Measurements from ENCODE around the gene CFAP299.
"Not testable (repeated sequence)": the region's sequence is repeated elsewhere in the genome, so short reads cannot be mapped to it uniquely, and the experiment has no call there.

The CFAP299 gene

GRCh38 chr4:80749558-80749957 is 414.0 kb downstream of the CFAP299 start:
- not testable (repeated sequence) for DNase-seq

GRCh38 chr4:80751200-80751599 is 415.7 kb downstream of the CFAP299 start:
- DNase-seq: no peak

- no peak for DNase-seq
Measured at GRCh38 chr4:80767944-80768343, 432.4 kb downstream of the CFAP299 start.

DNA sequence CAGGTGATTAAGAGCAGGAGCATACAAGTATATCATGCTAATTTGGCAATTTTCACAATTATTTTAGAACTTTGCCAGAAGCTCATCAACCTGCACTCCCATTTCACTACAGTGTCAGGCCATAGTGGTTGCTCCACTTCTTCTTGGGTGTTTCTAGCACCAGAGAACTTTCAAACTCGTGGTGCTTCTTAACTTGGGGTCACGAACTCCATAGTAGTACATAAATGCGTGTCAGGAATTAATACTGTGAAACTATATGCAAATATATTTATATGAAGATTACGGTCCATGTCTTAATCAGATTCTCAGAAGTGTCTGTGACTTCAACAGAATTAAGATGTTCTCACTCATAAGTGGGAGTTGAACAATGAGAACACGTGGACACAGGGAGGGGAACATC is 440.6 kb downstream of the CFAP299 start:
- no peak for DNase-seq

- no peak for DNase-seq
Measured at GRCh38 chr4:80781431-80781830, 445.9 kb downstream of the CFAP299 start.

- no peak for DNase-seq
Measured at GRCh38 chr4:80787306-80787705, 451.8 kb downstream of the CFAP299 start.

GRCh38 chr4:80788798-80789197 is 453.3 kb downstream of the CFAP299 start:
- DNase-seq: no peak

GRCh38 chr4:80790152-80790551 is 454.6 kb downstream of the CFAP299 start:
- DNase-seq: no peak

- not testable (repeated sequence) for DNase-seq
Measured at GRCh38 chr4:80793660-80794059, 458.1 kb downstream of the CFAP299 start.

DNA sequence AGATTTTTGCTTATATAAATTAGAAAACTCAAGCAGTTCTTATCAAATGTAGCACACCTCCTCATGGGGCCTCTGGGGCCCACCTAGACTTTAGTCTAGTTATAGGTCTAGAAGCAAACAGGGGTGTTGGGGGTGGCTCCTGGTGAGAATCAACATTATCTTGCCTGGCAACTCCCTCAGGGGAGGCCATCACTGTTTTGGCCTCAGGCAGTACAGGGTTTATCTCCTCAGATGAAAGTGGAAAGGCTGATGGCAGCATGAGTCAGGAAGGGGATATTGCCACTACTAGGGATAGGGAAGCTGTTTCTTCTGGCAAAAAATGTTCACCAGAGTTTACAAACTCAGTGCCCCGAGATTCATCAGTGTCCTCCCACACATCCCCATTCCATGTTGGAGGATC is 462.6 kb downstream of the CFAP299 start:
- DNase-seq: no peak

- DNase-seq: not testable (repeated sequence)
Measured at GRCh38 chr4:80800719-80801118, 465.2 kb downstream of the CFAP299 start.

DNA sequence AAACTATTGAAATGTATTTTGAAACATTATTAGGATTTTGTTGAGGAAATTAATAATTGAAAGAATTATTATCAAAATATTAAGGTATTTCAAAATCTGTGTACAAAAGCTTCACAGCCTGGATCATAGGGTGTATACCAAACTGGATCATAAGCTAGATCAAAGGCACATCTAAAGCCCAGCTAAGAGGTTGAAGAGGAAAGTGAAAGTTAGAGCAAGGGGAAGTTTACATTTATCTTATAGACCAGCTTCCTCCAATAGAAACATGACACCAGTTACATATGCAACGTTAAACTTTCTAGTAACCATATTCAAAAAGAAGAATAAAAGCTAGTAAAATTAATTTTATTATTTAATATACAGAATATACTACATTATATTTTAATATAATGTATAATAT is 467.8 kb downstream of the CFAP299 start:
- DNase-seq: no peak

DNA sequence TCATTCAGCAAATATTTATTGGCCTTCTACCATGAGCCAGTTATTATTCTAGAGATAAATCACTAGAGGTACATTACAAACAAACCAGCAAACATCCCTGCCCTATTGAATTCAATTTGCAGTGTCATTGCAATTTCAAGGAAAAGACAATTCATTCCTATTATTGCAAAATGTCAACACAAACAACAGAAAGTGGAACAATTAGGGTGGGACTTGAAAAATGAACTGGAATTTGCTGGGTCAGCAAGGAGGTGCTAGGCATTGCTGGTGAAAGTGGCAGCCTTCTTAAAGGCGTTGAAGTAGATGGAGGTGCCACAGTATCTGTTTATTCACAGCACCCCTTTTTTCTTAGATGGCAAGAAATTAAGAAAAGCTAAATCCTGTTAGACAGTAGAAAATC is 470.9 kb downstream of the CFAP299 start:
- no peak for DNase-seq

DNA sequence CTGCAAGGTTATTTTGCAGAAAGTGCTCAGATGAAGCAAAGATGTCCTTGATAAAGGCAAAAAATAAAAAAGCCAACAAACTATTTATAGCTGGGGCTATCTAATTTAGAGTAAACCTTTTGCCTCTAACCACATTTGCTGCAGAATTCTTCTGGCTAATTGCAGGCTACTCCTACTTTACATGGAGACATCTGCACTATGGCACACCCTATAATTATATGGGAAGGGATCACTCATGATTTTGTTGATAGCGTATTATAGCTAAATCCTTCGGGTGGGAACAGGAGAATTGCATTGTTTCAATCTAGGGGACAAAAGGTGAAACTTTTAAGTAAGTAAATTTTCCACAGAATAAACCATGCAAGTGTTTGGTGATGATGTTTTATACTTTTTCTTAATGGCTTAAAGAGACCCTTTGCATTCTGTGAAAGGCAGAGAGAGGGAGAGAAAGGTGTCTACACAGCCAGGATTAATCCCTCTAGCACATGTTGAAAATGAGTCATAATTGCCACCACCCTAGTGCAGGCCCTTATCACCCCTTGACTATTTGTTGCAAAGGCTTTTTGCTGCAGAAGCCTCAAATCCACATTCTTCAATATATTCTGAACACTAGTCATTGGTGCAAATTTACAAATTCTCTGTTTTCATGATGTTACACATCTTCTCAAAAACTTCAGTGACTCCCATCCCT is 473.7 kb downstream of the CFAP299 start:
- DNase-seq: no peak

DNA sequence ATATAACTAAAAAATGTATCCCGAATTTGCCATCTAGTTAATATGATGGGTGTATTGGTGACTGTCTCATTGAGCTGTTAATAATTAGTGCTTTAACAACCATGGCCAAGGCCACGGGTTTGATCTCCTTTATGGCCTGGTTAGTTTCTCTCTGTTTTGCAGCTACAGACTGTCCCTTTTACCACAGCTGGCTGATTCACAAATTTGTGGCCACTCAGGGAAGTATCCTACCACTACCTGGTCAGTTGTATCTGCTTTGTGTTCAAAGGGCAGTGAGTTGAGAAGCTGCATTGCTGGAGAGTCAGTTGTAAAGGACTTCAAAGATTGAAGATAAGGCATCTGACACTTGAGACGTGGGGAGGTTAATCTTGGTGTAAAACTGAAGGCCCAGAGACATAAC is 475.9 kb downstream of the CFAP299 start:
- DNase-seq: no peak

DNA sequence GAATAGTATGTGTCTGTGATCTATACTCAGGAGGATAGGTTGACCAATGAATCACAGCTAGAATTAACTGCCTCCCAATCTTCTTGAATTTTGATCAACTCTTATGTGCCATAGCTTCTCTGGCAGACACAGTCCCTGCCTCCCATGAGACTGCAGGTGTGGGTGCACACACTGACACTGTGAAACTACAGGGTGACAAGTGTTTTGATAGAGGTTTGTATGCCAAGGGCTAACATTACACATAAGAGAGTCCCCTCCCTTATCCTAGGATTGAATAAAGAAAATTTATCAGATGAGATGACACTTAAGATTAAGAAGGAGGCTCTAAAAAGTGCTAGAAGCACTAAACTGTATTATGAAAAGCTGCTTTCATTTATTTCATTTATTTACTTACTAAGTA is 476.6 kb downstream of the CFAP299 start:
- no peak for DNase-seq

- DNase-seq: no peak
Measured at GRCh38 chr4:80814266-80814665, 478.7 kb downstream of the CFAP299 start.

DNA sequence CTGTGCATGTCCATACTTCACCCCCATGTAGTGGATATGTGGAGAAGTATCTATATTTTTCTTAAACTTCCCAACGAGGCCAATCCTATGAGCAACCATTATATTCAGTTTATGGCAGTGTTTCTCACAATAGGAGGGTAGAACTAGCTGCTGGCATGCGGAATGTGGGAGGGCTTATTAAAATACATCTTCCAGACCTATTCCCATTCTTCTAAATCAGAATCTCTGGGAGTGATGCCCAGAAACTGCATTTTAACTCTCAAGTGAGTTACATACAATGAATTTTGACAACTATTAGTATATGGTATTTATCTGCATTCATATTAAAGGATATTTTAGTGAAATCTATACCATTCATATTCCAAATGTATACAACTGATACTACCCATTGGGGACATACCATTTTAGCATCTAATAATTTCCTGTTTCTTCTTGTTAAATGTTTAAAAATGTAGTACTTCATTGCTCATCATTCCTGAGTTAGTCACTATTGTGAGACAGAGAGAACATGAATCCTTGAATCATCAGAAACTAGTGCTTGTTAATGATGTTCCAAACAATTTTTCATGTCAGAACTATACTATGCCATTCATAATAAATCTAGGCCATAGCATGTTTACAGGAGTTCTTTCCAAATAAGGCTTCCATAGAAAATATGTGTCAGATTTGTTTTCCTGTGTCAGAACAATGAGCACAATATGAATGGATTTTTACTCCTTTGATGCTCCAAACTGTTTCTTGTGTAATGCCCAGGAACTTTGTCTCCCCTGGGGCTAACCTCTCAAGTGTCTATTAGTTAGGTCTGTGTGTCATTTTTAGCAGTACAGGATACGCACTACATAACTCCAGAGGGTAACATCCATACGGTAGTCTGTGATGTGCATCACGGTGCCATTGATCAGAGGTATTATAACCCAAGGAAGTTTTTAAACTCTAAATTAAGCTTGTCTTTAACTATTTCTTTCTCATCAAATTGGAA is 496.1 kb downstream of the CFAP299 start:
- DNase-seq: no peak

GRCh38 chr4:80839281-80839680 is 503.8 kb downstream of the CFAP299 start:
- DNase-seq: no peak

GRCh38 chr4:80839792-80840191 is 504.3 kb downstream of the CFAP299 start:
- DNase-seq: no peak

DNA sequence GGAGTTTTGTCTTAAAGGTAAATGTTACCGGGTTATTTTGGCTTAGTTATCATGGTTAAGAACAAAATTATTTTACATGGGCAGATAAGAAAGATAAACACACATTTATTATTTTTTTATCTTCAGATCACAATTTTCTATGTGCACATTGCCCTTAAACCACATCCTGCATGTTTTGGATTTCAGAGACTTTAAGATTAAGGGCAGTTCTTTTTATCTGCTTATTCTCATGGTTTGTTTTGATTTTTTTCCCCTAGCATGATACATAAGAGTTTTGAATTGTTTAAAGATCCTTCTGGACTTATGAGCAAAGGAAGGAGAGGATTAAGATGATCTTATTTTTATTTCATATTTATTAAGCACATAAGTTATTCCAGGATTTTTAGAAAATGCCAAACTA is 504.9 kb downstream of the CFAP299 start:
- no peak for DNase-seq

DNA sequence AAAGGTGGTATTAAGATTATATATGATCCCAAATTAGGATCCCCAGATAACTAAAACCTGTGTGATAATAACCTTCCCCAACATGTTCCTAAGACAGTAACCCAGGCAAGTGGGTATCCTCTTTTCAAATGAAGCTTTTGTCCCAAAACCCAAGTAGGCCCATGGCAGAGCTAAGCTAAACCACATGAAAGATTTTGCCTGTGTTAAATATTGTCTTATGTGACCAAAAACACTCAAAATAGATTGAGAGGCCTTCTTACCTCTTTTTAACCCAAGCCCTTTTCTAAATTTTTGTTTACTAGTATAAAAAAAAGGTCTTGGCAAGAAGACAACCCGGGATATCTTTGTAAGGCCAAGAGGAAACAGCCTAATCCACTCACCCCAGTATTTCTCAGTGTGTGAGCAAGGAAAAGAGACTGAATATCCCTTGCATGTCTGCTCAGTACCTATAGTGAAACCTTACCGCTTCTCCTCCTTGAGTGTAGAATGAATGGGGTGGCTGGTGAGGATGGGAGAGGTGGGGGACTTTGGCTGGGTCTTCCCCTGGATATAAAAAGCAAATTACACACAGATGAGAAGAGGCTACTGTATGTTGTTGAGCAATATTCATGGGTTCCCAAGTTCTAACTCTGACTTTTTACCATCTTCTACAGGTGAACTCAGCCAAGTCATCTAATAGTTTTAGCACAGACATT is 506.2 kb downstream of the CFAP299 start:
- DNase-seq: no peak

DNA sequence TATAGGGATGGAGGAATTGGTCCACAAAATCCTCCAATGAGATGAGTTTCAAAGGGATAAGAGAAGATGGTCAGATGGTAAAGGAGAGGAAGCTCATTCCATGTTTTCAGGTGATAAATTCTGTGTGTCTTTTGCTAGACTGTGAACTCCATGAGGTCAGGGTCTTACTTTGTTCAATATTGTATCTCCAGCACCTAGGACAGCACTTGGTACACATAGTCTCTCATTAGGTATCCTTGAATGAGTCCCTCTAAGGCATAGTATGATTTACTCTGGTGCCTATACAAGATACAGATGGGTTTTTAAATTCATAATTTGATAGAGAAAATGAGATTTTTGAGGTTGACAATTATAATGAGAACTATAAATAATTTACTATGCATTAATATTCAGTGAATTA is 510.7 kb downstream of the CFAP299 start:
- no peak for DNase-seq

DNA sequence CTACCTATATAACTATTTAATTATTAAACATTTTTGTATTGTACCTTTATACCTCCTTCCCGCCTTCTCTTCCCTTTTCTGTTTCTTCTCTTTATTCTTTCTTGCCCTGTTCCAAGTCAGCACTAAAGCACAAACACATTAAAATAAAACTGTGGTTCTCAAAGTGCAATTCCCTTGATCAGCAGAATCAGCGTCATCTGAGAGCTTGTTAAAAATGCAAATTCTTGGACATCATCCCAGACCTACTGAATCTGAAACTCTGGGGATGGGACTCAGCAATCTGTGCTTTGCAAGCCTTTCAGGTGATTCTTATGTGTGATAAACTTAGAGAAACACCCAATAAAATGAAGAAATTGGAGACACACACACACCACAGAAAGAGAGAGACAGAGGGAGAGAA is 516.5 kb downstream of the CFAP299 start:
- no peak for DNase-seq
